IgD-negative memory B cell (primary cell): Measurements from ENCODE around the gene RABL2B. TPM values are rescaled to one million over a fixed set of nuclear protein-coding genes. Genes with fewer than 3 reads are reported as not detected.
A peak's percentile ranks its signal among the peaks of the same experiment; 100 is the strongest.
"Not testable (repeated sequence)": the region's sequence is repeated elsewhere in the genome, so short reads cannot be mapped to it uniquely, and the experiment has no call there.

Experiments
- H3K27ac Mint-ChIP-seq, 3 donors: one replicate each; pipeline ENCODE4 v1.8.0; 2020 to 2022; ENCODE audit warnings: mild to moderate bottlenecking in 3 of 3, mixed read lengths in 3 of 3, moderate library complexity in 1 of 3
- H3K27me3 Mint-ChIP-seq: one replicate; pipeline ENCODE4 v1.8.0; 2021; ENCODE audit warnings: mixed read lengths
- H3K36me3 Mint-ChIP-seq: one replicate; pipeline ENCODE4 v1.8.0; 2020; ENCODE audit warnings: mild to moderate bottlenecking, mixed read lengths
- H3K4me1 Mint-ChIP-seq, 3 donors: one replicate each; pipeline ENCODE4 v1.8.0; 2020 to 2022; ENCODE audit warnings: mixed read lengths in 3 of 3, mild to moderate bottlenecking in 1 of 3
- H3K4me3 Mint-ChIP-seq, 4 donors: one replicate each; pipeline ENCODE4 v1.8.0; 2020 to 2022; ENCODE audit warnings: mild to moderate bottlenecking in 4 of 4, mixed read lengths in 4 of 4, moderate library complexity in 3 of 4
- H3K9me3 Mint-ChIP-seq, 3 donors: one replicate each; pipeline ENCODE4 v1.8.0; 2020 to 2021; ENCODE audit warnings: mixed read lengths in 3 of 3, mild to moderate bottlenecking in 1 of 3
- polyA plus RNA-seq: library from polyadenylated mRNA; unstranded; fragments of 300-500 nt; fragmentation: Illumina TruSeq; gene quantifications from one replicate; pipeline ENCODE4 v1.2.3, GENCODE V29; 2021

RABL2B gene
- polyA plus RNA-seq = 25.0 TPM

DNA sequence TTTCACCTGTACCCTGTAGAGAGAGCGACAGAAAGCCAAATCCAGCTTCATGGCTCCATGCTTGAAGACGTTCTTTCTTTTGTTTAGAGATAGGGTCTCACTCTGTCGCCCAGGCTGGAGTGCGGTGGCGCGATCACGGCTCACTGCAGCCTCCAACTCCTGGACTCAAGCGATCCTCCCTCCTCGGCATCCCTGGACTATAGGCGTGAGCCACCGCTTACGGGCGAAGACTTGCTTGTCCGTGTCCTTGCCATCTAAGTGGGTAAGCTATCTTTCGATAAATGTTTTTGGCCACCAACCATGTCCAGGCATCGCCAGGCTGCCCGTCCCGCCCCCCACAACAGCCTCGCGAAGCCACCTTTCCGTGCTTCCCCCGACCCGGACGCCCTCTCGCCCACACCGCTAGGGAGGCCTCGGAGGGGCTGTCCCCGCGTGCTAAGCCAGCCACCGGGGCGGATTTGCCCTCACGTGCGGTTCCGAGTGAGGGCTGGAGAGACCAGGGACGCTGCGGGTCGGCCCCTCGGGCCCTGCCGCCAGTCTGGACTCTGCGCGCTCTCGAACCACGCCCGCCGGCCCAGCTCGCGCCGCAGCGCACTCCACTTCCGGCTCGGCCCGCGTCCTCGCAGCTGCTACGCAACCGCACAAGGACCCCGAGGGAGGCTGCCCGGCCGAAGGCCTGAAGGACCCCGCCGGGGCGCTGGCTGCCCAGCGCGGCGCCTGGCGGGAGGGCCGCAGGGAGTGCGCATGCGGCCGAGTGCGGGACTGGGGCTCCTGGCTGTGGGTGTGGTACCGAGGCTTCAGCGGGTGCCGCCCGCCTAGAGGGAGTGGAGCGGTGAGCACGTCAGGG is at the start of gene RABL2B:
TSS of gene RABL2B (minus strand) at position 604 of the 847 bp plus-strand sequence. CDS start 1,342 bp downstream, outside the sequence.
- not testable (repeated sequence) for H3K36me3 Mint-ChIP-seq, H3K4me1 Mint-ChIP-seq, H3K9me3 Mint-ChIP-seq

DNA sequence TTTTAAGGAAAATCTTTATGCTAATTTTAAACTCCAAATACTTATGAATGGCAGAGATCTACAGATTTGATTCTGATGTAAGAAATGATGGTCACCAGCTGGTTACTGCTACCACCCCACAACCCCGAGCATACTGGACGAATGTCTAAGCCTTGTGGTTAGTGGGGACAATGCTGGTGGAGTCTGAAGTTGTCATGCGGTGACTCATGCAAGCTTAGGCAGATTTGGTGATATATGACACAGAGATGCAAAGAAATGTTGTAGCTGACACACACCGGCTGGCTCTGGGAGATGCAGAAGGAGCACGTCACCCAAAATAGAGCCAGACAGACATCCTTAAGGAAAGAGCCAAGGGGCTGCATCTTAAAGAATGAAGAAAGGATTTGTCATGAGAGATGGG is 3.5 kb upstream of the RABL2B start:
- H3K36me3 Mint-ChIP-seq, H3K4me3 Mint-ChIP-seq, H3K27ac Mint-ChIP-seq, H3K27me3 Mint-ChIP-seq, H3K4me1 Mint-ChIP-seq, H3K9me3 Mint-ChIP-seq: not testable (repeated sequence)

More for the DNA sequence above, at the start of gene RABL2B:
- Mint-ChIP-seq H3K27ac (peak within 1 kb of the TSS in 2 of 3 donors; percentile 67 to 86), H3K4me3 (peak within 1 kb of the TSS; percentile 81 to 92 (median 91))
- not testable (repeated sequence) for H3K27me3 Mint-ChIP-seq

DNA sequence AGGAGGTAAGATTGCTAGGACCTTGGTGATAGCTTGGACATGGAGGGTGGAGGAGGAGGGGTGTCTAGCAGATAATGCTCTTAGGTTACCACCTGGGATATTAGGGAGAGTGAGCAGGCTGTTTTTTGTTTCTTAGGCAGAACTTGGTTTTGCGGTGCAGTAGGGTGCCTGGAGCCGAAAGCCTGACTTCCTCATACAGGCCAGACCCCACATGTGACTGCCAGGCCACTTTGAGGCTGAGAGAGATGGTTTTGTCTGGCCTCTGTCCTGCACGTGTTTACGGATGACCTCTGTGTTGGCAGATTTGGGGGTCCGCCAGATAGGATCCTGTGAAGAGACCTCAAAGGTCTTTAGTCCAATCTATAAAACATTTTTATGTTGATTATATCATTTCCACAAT is 1.9 kb upstream of the RABL2B start:
- H3K27ac Mint-ChIP-seq, H3K4me1 Mint-ChIP-seq, H3K36me3 Mint-ChIP-seq, H3K9me3 Mint-ChIP-seq, H3K27me3 Mint-ChIP-seq: not testable (repeated sequence)
- H3K4me3 Mint-ChIP-seq = peak overlapping the region in 2 of 4 donors; percentile 53 to 75

DNA sequence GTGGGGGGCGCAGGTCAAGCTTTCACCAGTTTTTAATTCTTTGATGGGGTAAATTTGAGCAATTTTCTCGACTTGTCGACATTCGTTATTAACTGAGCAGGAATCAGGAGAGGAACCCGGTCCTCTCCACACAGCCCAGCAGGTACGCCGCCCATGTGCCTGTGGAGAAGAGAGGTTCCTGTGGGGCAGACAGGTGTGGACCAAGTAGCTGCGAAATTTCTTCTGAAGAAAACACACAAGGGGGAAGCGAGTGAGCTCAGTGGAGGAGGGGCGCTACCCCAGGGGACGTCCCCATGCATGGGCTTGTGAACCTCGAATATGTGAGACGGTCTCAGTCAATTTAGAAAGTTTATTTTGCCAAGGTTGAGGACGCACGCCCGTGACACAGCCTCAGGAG is 442 bp upstream of the RABL2B start:
- H3K27me3 Mint-ChIP-seq = not testable (repeated sequence)
- peak overlapping the region in 2 of 3 donors; percentile 9 to 86 for H3K27ac Mint-ChIP-seq

DNA sequence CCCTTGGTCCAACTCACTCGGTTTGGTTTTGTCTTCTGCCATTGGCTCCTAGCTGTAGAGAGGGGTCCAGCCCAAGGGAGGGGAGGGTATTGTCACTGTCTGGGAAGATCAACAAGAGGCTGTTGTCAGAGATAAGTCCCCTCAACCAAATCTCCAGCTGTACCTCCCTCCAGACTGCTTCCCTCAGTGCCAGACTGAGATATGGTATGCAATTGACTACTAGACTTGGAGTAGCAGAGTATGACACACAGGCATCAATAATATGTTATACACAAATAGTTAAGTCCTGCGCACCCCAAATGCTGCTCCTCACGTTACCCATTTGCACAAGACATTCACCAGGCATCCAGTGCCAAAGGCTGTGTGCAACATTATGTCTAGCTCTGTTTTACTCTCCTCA is 1.2 kb downstream of the RABL2B start:
- not testable (repeated sequence) for H3K27ac Mint-ChIP-seq, H3K27me3 Mint-ChIP-seq, H3K36me3 Mint-ChIP-seq, H3K4me1 Mint-ChIP-seq, H3K9me3 Mint-ChIP-seq
- peak overlapping the region in 3 of 4 donors; percentile 8 to 82 (median 71) for H3K4me3 Mint-ChIP-seq

More for the DNA sequence above, 442 bp upstream of the RABL2B start:
- H3K4me3 Mint-ChIP-seq = peak overlapping the region; percentile 81 to 92 (median 91)
- not testable (repeated sequence) for H3K9me3 Mint-ChIP-seq, H3K36me3 Mint-ChIP-seq, H3K4me1 Mint-ChIP-seq

- not testable (repeated sequence) for H3K9me3 Mint-ChIP-seq, H3K36me3 Mint-ChIP-seq, H3K27ac Mint-ChIP-seq, H3K27me3 Mint-ChIP-seq, H3K4me1 Mint-ChIP-seq
- H3K4me3 Mint-ChIP-seq = peak overlapping the region in 1 of 4 donors; percentile 45
These were observed 3.2 kb downstream of the RABL2B start for GRCh38 chr22:50780244-50780643.

DNA sequence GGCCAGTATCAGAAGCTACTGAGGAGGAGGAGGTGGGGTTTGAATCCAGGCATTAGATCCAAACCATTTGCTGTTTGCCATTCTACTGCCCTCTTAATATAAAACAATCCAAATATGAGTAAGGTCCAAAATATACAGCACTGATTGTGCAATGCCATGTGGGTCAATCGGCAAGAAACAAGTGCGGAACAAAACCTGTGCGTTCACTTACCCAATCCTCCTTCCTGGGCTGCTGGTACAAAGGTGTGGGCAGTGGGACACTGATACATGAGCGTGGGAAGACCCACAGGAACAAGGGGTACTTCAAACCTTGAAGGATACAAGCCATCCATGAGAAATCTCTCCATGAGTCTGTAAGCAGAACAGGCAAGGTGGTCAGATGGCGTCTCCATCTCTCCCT is 5.8 kb downstream of the RABL2B start:
- H3K27ac Mint-ChIP-seq, H3K27me3 Mint-ChIP-seq, H3K9me3 Mint-ChIP-seq, H3K36me3 Mint-ChIP-seq, H3K4me3 Mint-ChIP-seq, H3K4me1 Mint-ChIP-seq: not testable (repeated sequence)

- not testable (repeated sequence) for H3K4me3 Mint-ChIP-seq, H3K27me3 Mint-ChIP-seq, H3K27ac Mint-ChIP-seq, H3K9me3 Mint-ChIP-seq, H3K36me3 Mint-ChIP-seq, H3K4me1 Mint-ChIP-seq
These were observed 8.3 kb downstream of the RABL2B start for GRCh38 chr22:50775132-50775531.

- not testable (repeated sequence) for H3K27me3 Mint-ChIP-seq, H3K27ac Mint-ChIP-seq, H3K4me1 Mint-ChIP-seq, H3K36me3 Mint-ChIP-seq, H3K9me3 Mint-ChIP-seq, H3K4me3 Mint-ChIP-seq
These were observed 19.1 kb downstream of the RABL2B start for GRCh38 chr22:50764288-50764687.

DNA sequence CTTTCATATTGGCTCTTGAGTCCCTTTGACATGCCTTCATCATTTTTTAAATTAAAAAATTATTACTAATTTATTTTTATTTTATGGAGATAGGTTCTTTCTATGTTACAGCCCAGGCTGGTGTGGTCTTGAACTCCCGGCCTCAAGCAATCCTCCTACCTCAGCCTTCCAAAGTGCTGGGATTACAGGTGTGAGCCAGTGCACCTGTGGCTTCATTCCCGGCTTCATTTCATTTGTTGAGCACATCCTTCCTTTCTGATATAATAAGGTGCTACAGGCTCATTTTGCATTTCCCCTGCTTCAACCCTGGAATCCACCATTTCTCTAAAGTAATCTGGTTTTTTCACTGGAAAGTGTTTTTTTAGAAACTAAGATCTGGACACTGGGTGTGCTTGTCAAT is 21.6 kb downstream of the RABL2B start:
- H3K36me3 Mint-ChIP-seq, H3K9me3 Mint-ChIP-seq, H3K27ac Mint-ChIP-seq, H3K27me3 Mint-ChIP-seq, H3K4me3 Mint-ChIP-seq, H3K4me1 Mint-ChIP-seq: not testable (repeated sequence)

GRCh38 chr22:50759597-50760341 is 23.7 kb downstream of the RABL2B start:
- not testable (repeated sequence) for H3K4me1 Mint-ChIP-seq, H3K27ac Mint-ChIP-seq, H3K4me3 Mint-ChIP-seq, H3K9me3 Mint-ChIP-seq, H3K27me3 Mint-ChIP-seq, H3K36me3 Mint-ChIP-seq

DNA sequence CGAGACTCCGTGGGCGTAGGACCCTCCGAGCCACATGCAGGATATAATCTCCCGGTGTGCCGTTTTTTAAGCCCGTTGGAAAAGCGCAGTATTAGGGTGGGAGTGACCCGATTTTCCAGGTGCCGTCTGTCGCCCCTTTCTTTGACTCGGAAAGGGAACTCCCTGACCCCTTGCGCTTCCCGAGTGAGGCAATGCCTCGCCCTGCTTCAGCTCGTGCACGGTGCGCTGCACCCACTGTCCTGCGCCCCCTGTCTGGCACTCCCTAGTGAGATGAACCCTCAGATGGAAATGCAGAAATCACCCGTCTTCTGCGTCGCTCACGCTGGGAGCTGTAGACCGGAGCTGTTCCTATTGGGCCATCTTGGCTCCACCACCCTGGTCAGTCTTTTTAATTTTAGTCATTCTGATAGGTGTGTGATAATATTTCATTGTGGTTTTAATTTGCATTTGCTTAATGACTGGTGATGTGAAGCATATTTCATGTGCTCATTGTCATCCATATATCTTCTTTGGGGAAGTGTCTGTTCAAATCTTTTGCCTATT is 26.4 kb downstream of the RABL2B start:
- not testable (repeated sequence) for H3K27me3 Mint-ChIP-seq, H3K4me1 Mint-ChIP-seq, H3K9me3 Mint-ChIP-seq, H3K36me3 Mint-ChIP-seq
- Mint-ChIP-seq H3K27ac (peak overlapping the region in 2 of 3 donors; percentile 62 to 67), H3K4me3 (peak overlapping the region; percentile 88 to 97 (median 90))

DNA sequence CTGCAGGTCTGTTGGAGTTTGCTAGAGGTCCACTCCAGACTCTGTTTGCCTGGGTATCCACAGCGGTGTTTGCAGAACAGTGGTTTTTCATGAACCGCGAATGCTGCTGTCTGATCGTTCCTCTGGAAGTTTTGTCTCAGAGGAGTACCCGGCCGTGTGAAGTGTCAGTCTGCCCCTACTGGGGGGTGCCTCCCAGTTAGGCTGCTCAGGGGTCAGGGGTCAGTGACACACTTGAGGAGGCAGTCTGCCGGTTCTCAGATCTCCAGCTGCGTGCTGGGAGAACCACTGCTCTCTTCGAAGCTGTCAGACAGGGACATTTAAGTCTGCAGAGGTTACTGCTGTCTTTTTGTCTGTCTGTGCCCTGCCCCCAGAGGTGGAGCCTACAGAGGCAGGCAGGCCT is 27.0 kb downstream of the RABL2B start:
- H3K9me3 Mint-ChIP-seq, H3K27me3 Mint-ChIP-seq, H3K36me3 Mint-ChIP-seq, H3K4me1 Mint-ChIP-seq, H3K27ac Mint-ChIP-seq: not testable (repeated sequence)
- H3K4me3 Mint-ChIP-seq = peak overlapping the region; percentile 88 to 97 (median 90)

DNA sequence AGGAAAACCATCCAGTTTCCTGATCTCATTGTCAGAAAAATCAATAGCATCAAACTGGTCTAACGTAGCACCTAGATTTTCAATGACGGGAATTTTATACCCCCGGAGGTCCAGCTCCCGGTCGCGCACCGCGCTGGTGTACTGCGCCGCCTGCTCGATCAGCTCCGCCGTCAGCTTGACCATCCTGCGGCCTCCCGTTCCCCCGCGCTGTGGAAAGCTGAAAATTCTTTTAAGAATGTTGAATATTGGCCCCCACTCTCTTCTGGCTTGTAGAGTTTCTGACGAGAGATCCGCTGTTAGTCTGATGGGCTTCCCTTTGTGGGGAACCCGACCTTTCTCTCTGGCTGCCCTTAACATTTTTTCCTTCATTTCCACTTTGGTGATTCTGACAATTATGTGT is 28.2 kb downstream of the RABL2B start:
- not testable (repeated sequence) for H3K4me1 Mint-ChIP-seq, H3K27me3 Mint-ChIP-seq, H3K9me3 Mint-ChIP-seq, H3K27ac Mint-ChIP-seq, H3K36me3 Mint-ChIP-seq
- peak overlapping the region in 2 of 4 donors; percentile 29 to 60 for H3K4me3 Mint-ChIP-seq

GRCh38 chr22:50749302-50750074 is 33.9 kb downstream of the RABL2B start:
- H3K4me3 Mint-ChIP-seq, H3K36me3 Mint-ChIP-seq, H3K4me1 Mint-ChIP-seq, H3K27me3 Mint-ChIP-seq, H3K9me3 Mint-ChIP-seq, H3K27ac Mint-ChIP-seq: not testable (repeated sequence)
